ENCODE measurements around the gene SIRPD. TPM values are rescaled to one million over a fixed set of nuclear protein-coding genes. Genes with fewer than 3 reads are reported as not detected.

The SIRPD gene
- total RNA-seq, 1 donor: not detected

DNA sequence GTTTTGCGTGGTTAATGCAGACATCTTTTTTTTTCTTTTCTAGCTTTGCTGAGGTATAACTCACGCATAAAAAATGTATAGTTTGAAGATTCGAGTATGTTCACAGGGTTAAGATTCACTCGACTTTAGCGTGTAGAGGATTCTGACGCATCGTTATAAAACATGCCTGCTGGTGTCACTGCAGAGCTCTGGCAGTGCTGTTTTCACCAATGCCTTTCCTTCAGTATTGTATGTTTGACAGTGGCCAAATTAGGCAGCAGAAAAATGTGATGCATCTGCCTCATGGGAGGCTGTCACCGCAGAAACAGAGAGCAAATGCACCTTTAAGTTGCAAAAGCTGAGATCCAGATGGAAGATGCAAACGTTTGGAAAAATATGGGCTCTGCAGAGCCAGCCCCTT, 48.3 kb downstream of the SIRPD start:
- DNase-seq (ENCODE audit: low read depth): peak; percentile 52
- H3K4me3 ChIP-seq (ENCODE audit: low read depth, low read length): no peak overlapping the region
- TF ChIP-seq, protein P1, sequence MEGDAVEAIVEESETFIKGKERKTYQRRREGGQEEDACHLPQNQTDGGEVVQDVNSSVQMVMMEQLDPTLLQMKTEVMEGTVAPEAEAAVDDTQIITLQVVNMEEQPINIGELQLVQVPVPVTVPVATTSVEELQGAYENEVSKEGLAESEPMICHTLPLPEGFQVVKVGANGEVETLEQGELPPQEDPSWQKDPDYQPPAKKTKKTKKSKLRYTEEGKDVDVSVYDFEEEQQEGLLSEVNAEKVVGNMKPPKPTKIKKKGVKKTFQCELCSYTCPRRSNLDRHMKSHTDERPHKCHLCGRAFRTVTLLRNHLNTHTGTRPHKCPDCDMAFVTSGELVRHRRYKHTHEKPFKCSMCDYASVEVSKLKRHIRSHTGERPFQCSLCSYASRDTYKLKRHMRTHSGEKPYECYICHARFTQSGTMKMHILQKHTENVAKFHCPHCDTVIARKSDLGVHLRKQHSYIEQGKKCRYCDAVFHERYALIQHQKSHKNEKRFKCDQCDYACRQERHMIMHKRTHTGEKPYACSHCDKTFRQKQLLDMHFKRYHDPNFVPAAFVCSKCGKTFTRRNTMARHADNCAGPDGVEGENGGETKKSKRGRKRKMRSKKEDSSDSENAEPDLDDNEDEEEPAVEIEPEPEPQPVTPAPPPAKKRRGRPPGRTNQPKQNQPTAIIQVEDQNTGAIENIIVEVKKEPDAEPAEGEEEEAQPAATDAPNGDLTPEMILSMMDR (IDR thresholded peaks at IDR 0.05; ENCODE audit: insufficient read depth, low read length): peak; percentile 61

DNA sequence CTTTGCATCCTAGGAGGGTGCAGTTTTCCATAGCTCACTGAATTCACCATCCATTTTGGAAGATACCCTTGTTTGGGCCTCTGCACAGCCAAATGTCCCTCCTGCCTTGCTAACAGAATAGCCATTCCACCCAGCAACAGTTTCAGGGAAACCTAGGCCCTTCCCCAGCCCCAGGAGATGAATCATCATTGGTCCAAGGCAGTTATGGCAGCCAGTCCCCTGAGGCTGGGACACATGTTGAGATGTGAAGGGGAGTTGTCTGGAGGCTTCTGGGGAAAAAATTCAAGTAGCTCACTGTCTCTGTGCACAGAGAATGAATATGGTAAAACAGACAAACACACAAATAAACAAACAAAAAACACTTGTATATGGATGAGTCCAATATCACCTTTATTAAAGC, 48.9 kb downstream of the SIRPD start:
- DNase-seq (ENCODE audit: low read depth): no peak
- TF ChIP-seq, protein P1 (IDR thresholded peaks at IDR 0.05; ENCODE audit: insufficient read depth, low read length): no peak
- H3K4me3 ChIP-seq (ENCODE audit: low read depth, low read length): no peak overlapping the region

DNA sequence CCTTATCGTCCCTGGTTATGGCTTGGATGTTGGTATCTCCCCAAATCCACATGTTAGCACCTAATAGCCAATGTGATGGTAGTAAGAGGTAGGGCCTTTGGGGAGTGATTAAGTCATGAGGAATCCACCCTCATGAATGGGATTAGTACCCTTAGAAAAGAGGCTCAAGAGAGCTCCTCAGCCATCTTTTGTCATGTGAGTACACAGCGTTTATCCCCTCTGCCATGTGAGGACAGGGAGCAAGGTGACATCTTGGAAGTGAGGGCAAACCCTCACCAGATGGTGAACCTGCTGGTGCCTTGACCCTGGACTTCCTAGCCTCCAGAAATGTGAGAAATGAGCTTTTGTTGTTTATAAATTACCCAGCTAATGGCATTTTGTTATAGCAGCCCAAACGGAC, 50.2 kb downstream of the SIRPD start:
- TF ChIP-seq, protein P1 (IDR thresholded peaks at IDR 0.05; ENCODE audit: insufficient read depth, low read length): no peak
- no peak for DNase-seq (ENCODE audit: low read depth)
- no peak overlapping the region for H3K4me3 ChIP-seq (ENCODE audit: low read depth, low read length)

DNA sequence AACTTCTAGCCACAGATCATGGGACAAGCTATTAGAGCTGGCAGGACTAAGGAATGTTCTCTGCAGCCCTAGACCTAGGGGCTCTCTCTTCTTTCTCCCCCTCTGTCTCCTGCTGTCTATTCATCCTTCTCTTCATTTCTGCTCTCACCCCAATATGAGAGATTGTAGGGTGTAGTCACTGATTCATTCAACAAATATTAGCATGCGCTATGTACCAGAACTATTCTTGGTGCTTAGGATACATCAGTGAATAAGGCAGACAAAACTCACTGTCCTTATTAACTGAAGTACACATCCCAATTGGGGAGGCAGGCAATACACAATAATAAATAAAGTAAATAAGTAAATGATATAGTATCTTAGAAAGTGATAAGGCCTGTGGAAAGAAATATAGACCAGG, 51.6 kb downstream of the SIRPD start:
- peak; percentile 4 for DNase-seq (ENCODE audit: low read depth)
- TF ChIP-seq, protein P1 (IDR thresholded peaks at IDR 0.05; ENCODE audit: insufficient read depth, low read length): no peak
- H3K4me3 ChIP-seq (ENCODE audit: low read depth, low read length): no peak overlapping the region

DNA sequence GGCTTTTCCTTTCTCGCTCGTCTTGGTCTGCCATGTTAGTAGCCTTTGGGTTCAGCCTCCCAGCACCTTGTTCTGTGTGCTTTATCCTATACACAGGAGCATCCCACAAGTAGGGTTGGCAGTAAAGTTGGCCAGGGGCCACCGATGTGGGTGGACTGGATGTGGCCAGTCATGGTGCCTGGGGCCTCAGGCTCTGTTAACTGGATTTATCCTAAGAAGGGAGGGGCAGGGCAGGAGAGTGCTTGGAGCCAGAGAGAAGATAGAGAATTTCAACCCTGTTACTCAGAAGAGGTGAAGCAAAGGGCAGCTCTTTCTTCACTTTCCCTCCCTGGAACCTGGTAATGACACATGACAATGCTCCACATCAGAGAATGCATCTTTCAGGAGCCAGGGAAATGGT, 52.1 kb downstream of the SIRPD start:
- DNase-seq (ENCODE audit: low read depth): peak; percentile 36
- H3K4me3 ChIP-seq (ENCODE audit: low read depth, low read length): no peak overlapping the region
- TF ChIP-seq, protein P1 (IDR thresholded peaks at IDR 0.05; ENCODE audit: insufficient read depth, low read length): no peak

DNA sequence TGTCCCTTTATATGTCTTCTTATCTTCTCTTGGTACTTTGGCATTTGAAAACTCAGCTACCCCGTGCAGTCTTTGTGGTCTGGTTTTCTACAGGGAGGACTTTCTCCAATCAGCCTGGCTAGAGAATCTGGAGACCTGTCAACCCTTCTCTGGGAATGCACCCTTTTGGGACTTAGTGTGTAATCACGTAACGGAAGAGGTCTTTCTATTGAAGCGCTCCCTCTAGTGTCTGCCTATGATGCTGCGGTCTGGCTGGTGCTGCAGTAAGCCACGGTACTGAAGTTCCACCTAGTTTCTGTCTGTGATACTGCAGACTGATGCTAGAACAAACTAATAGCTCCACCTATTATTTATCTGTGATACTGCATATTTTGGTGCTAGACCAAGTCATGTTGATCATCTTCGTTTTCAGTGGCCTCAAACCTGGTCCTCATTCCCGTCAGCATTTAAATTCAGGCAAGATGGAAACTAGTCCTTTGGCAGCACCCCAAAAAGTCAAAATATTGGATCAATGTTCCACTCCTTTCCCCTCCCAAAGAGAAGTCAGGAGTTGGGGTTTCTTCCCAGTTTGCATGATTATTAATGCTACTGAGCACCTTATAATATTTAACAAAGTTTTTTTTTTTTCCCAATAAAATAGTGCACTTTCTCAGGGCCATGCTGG, 53.8 kb downstream of the SIRPD start:
- TF ChIP-seq, protein P1 (IDR thresholded peaks at IDR 0.05; ENCODE audit: insufficient read depth, low read length): peak; percentile 99
- DNase-seq (ENCODE audit: low read depth): peak; percentile 92
- no peak overlapping the region for H3K4me3 ChIP-seq (ENCODE audit: low read depth, low read length)

DNA sequence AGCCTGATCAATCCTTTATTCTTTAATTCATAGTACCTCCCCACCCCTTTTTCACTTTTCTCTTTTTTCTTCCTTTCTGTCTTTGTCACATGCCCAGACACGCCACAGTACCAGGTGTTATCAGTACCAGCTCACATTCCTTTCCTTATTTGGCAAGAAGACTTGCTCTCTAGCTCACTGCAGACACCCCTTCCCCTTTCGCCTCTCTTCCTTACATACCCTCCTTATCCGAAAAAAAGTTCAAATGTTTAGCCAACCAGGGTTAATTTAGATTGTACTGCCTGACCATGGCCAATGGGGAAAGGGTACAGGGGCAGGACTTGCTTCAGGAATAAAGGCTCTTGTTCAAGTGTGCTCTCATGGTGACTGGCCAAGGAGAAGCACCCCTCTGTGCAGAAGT, 57.0 kb downstream of the SIRPD start:
- TF ChIP-seq, protein P1 (IDR thresholded peaks at IDR 0.05; ENCODE audit: insufficient read depth, low read length): no peak
- no peak for DNase-seq (ENCODE audit: low read depth)
- H3K4me3 ChIP-seq (ENCODE audit: low read depth, low read length): no peak overlapping the region

Data from fibroblast of the aortic adventitia (primary cell).